ENCODE measurements around the gene SPON1. TPM values are rescaled to one million over a fixed set of nuclear protein-coding genes. Genes with fewer than 3 reads are reported as not detected.

SPON1 gene
- total RNA-seq, 1 experiment from 2014 or later = 6.4 TPM

GRCh38 chr11:14269692-14270573, 307.4 kb downstream of the SPON1 start (continued):
- no peak for TF ChIP-seq STAT6 (CRISPR knock-in tag; conservative IDR thresholded peaks at IDR 0.05; ENCODE audit: low read depth)

GRCh38 chr11:14270690-14271542, 308.4 kb downstream of the SPON1 start:
- H3K4me3 Mint-ChIP-seq = no peak overlapping the region
- TF ChIP-seq MAX (CRISPR knock-in tag; IDR thresholded peaks at IDR 0.05) (no peak), ZMAT4 (CRISPR knock-in tag; IDR thresholded peaks at IDR 0.05) (no peak), PREB (CRISPR knock-in tag; IDR thresholded peaks at IDR 0.05; ENCODE audit: borderline replicate concordance) (no peak), SMAD3 (CRISPR knock-in tag; IDR thresholded peaks at IDR 0.05; ENCODE audit: borderline replicate concordance) (no peak), TP53 (CRISPR knock-in tag; IDR thresholded peaks at IDR 0.05) (no peak), USF1 (CRISPR knock-in tag; IDR thresholded peaks at IDR 0.05) (no peak), ATF1 (CRISPR knock-in tag; IDR thresholded peaks at IDR 0.05) (no peak), IRF1 (CRISPR knock-in tag; IDR thresholded peaks at IDR 0.05) (no peak), ZNF232 (CRISPR knock-in tag; IDR thresholded peaks at IDR 0.05) (no peak), ATF2 (CRISPR knock-in tag; IDR thresholded peaks at IDR 0.05; ENCODE audit: borderline replicate concordance, low read depth) (no peak), E2F1 (CRISPR knock-in tag; IDR thresholded peaks at IDR 0.05) (no peak), ETV6 (CRISPR knock-in tag; IDR thresholded peaks at IDR 0.05) (no peak), ZNF263 (CRISPR knock-in tag; IDR thresholded peaks at IDR 0.05; ENCODE audit: low read depth) (no peak), SOX15 (CRISPR knock-in tag; IDR thresholded peaks at IDR 0.05) (no peak), SP1 (CRISPR knock-in tag; conservative IDR thresholded peaks at IDR 0.05) (no peak)
- no peak for DNase-seq (ENCODE audit: low spot score)
- peaks cover 16% of the 10 kb centered on the region for H3K9me3 Mint-ChIP-seq
- ChIA-PET CTCF (no interaction called here), POLR2A (no interaction called here)
- no peak for ATAC-seq
- H3K4me1 Mint-ChIP-seq = peaks cover 14% of the 10 kb centered on the region
- H3K36me3 Mint-ChIP-seq = peaks cover 72% of the 10 kb centered on the region
- H3K27ac Mint-ChIP-seq = peak overlapping the region; percentile 50; the same call in 1 of the 2 replicates
- no peaks in the 10 kb centered on the region for H3K27me3 Mint-ChIP-seq (ENCODE audit: low read depth)
